NCI-H345 treated with DMSO at 0.1 percent for 48 hours (cell line): ENCODE results near the gene PSMC5.

Experiments used
- DNase-seq: peaks from one replicate; lab custom pipeline; 2025; ENCODE audit not compliant: unreplicated experiment; lab: John Stamatoyannopoulos, UW

The PSMC5 gene

DNA sequence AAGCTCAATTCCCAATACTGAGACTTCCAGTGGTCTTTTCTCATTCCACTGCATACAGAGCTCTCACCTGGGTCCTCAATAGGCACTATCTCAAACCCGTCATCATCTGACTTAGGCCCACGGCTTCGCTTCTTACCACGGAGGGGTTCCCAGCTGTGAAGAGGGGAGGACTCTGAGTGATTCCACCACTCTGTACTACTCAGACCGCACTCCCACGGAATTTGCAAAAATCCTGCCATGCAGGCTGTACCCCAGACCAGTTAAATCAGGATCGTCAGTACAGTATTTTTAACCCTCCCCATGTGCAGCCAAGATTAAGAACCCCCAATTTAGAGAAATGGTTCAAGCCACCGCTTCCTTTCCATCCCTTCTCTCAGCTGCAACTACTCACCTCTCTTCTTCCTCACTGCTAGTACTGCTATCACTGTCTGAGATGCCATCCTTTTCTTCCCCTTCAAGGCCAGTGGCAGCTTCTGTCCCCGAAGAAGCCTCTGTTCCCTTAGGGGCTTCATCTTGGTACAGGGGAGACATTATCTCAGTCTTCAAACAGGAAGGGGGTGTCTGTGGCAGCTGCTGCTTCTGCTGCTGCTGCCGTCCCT, 6.2 kb upstream of the PSMC5 start:
- DNase-seq: no peak

DNA sequence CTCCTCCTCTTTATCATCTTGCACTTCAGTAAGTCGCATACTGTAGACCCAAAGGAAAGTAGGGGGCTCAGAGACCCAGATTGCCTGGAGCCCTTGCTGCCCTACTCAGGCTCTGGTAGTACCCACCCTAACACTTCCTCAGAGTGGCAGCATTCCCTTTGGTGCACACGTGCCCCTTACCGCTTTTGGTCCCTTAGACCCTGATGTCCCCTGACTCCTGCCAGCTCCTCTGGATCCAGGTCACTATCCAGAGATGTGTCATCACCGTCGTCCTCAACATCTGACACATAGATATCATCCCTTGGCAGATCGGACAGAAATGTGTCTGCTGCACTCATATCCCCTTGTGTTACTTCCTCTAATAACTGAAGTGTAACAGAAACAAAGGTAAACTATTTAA, 5.4 kb upstream of the PSMC5 start:
- no peak for DNase-seq

DNA sequence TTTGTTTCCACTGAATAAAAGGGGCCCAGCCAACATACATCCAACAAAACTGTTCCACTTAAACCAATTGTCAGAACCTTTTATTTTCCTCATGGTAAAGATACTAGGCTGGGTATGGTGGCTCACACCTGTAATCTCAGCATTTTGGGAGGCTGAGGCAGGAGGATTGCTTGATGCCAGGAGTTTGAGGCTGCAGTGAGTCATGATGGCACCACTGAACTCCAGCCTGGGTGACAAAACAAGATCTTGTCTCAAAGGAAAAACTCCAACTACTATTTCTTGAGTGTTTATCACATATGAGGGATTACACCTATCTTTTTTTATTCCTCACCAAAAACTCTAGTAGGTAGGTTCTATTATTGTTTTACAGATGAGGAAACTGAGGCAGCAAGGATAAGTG, 4.7 kb upstream of the PSMC5 start:
- DNase-seq: no peak

DNA sequence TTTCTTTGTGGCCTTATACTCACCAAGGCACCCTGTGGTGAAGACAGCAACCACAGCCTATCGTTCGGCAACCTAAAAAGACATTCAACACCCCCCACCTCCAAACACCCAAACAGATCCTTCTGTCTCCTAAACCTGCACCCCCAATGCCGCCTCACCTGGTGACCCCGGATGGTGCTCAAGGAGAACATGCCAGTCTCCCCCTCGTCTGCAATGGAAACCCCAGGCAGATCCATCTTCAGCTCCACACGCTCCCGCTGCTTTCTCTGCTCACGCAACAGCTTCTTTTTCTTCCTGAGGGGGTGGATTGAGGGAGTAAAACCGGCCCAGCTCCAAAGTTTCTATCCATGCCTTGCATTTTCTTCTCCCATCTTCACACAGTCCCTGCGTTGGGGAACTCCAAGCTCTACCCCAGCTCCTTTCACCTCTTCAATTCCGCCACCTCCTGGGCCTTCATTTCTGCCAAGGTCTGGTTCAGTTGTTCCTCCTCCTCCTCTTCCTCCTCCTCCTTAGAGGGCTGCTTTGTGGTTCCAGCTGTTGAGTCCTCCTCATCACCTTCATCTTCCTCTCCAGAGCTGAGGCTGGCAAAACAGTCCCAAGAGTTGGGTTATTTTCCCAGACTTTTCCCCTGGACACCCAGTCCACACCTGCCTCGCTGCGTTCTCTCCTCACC, 3.4 kb upstream of the PSMC5 start:
- no peak for DNase-seq

DNA sequence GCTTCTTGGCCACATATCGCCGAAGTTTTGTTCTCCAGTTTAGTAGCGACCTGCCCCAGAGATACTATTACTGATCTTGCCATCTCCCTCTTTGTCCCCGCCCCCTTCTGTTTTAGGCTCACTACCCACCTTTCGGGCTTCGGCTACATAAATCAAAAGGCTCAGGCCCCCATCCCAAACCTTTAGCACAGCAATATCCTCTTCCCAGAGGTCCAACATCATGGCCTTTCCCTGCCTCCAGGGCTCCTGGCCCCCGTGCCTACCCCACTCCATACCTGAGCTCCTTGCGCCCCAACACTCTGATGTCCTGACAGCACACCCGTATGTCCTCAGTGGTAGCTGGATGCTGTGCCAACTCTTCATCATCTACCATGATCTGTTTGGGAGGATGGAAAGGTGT, 2.9 kb upstream of the PSMC5 start:
- DNase-seq: no peak

DNA sequence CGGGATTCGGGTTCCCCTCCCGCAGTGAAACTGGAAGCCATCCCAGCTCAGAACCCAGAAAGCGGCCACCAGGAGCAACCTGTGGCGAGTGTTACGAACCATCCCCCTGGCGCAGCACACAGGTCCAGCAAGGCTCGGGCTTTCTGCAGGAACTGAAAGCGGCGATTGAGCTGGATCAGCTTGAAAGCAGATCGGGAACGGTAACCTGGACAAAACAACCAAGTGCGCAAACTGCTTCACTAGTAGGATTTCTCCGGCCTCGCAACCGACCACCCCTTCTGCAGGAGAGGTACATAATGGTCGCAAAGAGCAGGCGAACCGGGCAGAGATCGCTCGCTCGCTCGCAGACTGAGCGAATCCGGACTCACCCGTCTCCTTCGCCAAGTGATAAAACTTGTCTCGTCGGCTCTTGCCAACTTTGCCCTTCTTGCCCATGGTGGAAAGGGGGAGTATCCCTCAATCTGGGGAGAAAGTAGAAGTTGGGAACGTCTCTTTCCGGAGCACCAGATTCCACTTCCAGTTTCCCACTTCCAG, 696 bp upstream of the PSMC5 start:
- no peak for DNase-seq

DNA sequence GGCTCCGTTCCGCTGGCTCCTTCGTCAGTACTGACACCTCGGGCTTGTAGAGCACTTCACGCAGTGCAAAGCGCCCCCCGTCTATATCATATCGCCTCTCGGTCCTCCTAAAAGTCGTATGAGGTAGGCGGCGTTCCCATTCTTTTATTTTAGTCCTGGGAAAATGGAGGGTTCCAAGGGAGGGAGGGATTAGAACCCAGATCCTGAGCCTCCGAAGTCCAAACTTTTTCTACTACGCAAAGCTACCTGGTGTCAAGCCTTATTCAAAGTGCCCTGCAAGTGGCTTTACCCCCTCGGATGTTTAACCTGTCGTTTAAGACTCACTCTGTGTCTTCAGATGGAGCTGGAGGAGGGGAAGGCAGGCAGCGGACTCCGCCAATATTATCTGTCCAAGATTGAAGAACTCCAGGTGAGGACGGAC, 580 bp downstream of the PSMC5 start:
- no peak for DNase-seq

- DNase-seq: no peak
Observed at GRCh38 chr17:63828936-63829335, 1.7 kb downstream of the PSMC5 start.

GRCh38 chr17:63830278-63830677, 3.0 kb downstream of the PSMC5 start:
- DNase-seq: no peak

- no peak for DNase-seq
Observed at GRCh38 chr17:63830904-63831491, 3.8 kb downstream of the PSMC5 start.

- no peak for DNase-seq
Observed at GRCh38 chr17:63831505-63831904, 4.3 kb downstream of the PSMC5 start.

- DNase-seq: no peak
Observed at GRCh38 chr17:63832014-63832413, 4.8 kb downstream of the PSMC5 start.

- DNase-seq: no peak
Observed at GRCh38 chr17:63832455-63832854, 5.2 kb downstream of the PSMC5 start.

DNA sequence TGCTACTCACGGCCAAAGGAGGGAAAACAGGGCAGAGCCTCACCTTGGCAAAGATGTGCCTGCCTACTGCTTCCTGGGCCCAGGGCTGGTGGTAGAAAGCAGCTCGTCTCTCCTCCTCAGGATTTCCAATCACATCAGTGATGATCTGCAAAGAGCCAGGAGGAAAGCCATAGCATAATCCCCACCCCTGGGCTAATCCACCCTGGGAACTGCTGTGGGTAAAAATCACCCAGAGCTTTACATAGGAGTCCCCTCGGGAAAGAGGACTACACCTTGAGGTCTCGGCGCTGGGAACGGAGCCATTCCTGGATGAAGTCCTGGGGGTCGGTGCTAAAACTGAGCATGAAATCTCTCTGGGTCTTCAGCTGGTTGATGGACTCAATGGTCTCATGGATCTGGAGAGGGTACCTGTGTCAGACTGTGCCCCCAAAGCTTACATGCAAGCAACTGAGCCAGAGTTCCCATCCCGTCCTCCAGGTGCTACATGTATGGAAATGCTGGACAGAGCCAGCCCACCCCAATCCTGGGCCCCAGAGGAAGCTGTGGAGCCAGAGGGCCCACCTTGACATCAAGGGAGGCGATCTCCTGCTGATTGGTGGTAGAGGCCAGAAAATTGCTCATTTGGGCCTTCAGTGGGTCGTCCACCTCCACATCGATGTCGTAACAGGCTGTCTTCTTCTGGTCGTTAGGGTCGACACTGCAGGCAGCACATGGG, 6.0 kb downstream of the PSMC5 start:
- no peak for DNase-seq

GRCh38 chr17:63833741-63834373, 6.6 kb downstream of the PSMC5 start:
- no peak for DNase-seq

DNA sequence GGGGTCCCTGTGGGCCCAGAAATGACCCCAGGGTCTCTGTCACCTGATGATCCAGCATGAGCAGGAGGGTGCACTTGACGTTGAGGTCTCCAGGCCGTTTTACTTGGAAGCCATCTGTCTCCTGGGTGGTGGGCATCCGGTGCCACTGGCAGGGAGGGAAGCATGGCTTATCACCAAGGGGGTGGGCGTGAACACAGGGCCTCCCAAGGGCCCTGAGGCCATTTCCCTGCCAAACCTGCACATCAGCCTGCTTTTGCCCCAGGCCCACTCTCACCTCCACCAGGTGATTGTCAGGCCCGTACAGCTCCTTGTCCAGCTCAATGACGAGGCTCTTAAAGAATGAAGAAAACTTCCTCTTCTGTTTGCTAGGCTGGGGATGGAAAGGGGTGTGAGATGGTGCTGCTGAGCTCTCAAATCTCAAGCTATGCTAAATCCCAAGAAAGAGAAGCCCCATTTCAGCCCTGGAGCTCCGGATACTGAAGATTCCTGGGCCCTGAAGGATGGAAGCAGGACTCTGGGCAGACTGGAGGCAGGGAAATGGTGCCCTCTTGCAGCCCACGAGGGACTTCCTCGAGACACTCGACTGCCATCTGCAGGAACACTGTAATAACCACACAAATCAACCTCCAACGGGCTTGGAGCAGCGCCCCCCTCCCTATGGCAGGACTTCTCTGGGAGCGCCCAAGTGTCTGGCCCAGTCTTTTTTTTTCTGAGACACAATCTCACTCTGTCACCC, 7.4 kb downstream of the PSMC5 start:
- no peak for DNase-seq

DNA sequence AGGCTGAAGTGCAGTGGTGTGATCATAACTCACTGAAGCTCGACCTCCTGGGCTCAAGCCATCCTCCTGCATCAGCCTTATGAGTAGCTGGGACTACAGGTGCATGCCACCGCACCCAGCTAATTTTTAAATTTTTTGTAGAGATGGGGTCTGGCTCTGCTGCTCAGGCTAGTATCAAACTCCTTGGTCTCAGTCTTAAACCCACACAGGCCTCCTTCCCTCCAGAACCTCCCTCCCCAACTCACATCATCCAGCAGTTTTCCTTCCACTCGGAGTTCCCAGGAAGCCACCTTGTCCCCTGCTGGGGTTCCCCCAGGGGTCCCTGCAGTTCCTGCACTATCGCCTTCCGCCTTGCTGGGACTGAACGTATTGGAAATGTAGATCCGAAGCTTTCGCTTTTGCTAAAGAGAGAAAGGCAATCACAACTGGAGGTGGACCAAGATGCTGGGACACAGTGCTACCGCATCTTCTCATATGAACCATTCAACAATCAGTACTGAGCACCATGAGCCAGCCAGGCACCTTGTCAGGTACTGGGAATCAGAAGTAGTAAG, 8.0 kb downstream of the PSMC5 start:
- no peak for DNase-seq

DNA sequence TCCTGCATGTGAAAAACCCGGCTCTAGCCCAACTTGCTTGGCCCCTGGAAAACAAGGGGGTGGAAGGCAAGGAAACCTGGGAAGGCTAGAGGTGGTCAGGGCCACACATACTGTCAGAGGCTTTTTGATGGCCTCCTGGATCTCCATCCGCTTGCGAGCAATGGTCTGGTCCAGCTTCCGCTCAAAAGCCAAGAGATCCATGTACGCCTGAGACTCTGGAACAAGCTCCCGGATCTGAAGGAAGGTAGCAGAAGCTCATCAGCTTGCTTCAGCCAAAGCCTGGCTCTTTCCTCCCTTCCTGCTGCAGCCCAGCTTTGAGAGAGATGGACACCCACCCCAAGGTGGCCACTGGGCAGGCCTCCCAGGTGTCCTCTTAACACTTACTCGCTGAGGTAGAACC, 9.6 kb downstream of the PSMC5 start:
- DNase-seq: no peak

- DNase-seq: no peak
Observed at GRCh38 chr17:63837480-63837879, 10.2 kb downstream of the PSMC5 start.

GRCh38 chr17:63837962-63838600, 10.8 kb downstream of the PSMC5 start:
- no peak for DNase-seq
